ENCODE data around the gene RRAS2.

- TF ChIP-seq SUZ12 (IDR thresholded peaks at IDR 0.05; ENCODE audit: extremely low read depth, insufficient read depth, insufficient read length) (no peak), YY1 (IDR thresholded peaks at IDR 0.05; ENCODE audit: insufficient read depth, insufficient read length) (no peak), ZNF274 (IDR thresholded peaks at IDR 0.05; ENCODE audit: low read depth, low read length) (no peak)
Measured at GRCh38 chr11:14341968-14342367, 17.0 kb downstream of the RRAS2 start.

Measured in NT2/D1 (cell line).